Gastroesophageal sphincter (tissue), 3 donors: ENCODE results near the gene UST.

Experiments used
- EP300 ChIP-seq: sonication (generic); formaldehyde crosslinking; IDR thresholded peaks from one replicate; pipeline ENCODE4 v1.6.1; 2017; ENCODE audit warnings: antibody characterized with exemption, mild to moderate bottlenecking
- POLR2A ChIP-seq, 2 donors: fragments of 450-650 bp; IDR thresholded peaks; one replicate each; pipeline ENCODE4 v1.6.1; 2017; ENCODE audit warnings: antibody characterized with exemption in 2 of 2, mild to moderate bottlenecking in 2 of 2, moderate library complexity in 1 of 2
- TF ChIP-seq, protein P1 (sequence below), 4 experiments: fragments of 200-600 bp in 2 of 4; fragments of 450-650 bp in 2 of 4; sonication (generic) in 1 of 4; IDR thresholded peaks; one replicate each; pipeline ENCODE4 v1.5.1; 2017 to 2019; ENCODE audit warnings: antibody characterized with exemption in 4 of 4, mild to moderate bottlenecking in 2 of 4, moderate library complexity in 2 of 4

DNA sequence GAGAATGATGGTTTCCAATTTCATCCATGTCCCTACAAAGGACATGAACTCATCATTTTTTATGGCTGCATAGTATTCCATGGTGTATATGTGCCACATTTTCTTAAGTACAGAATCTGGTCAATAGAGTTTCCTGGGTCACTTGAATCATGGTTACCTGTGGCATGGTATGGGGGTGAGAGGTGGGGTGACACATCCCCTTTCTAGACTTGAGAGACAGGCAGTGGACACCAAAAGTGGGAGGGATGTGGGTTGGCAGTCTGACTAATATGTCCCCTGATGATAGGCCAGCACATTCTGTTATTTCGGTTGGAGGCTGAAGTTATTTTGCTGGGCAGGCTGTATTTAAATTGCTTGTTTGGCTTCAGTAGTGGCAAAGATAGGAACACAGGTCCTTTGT lies 78.1 kb downstream of the UST start:
- TF ChIP-seq, protein P1, sequence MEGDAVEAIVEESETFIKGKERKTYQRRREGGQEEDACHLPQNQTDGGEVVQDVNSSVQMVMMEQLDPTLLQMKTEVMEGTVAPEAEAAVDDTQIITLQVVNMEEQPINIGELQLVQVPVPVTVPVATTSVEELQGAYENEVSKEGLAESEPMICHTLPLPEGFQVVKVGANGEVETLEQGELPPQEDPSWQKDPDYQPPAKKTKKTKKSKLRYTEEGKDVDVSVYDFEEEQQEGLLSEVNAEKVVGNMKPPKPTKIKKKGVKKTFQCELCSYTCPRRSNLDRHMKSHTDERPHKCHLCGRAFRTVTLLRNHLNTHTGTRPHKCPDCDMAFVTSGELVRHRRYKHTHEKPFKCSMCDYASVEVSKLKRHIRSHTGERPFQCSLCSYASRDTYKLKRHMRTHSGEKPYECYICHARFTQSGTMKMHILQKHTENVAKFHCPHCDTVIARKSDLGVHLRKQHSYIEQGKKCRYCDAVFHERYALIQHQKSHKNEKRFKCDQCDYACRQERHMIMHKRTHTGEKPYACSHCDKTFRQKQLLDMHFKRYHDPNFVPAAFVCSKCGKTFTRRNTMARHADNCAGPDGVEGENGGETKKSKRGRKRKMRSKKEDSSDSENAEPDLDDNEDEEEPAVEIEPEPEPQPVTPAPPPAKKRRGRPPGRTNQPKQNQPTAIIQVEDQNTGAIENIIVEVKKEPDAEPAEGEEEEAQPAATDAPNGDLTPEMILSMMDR (IDR thresholded peaks at IDR 0.05) = no peak
- no peak for TF ChIP-seq EP300
- no peak for TF ChIP-seq POLR2A (IDR thresholded peaks at IDR 0.05)
